Cardiac muscle cell (in vitro differentiated cells and primary cell): ENCODE results near the gene PRKAR1B. TPM values are rescaled to one million over a fixed set of nuclear protein-coding genes. Genes with fewer than 3 reads are reported as not detected.
A peak's percentile ranks its signal among the peaks of the same experiment; 100 is the strongest.

Experiments
- DNase-seq, 2 donors: peaks; one replicate each; pipeline versions ENCODE4 v3.0.0 to v3.0.0-alpha.2; 2010 to 2017; ENCODE audit warnings: low read depth in 1 of 2, low spot score in 1 of 2
- H3K27ac ChIP-seq: fragments of 200-600 bp; sonication (generic); 2 replicates; pipeline ENCODE4 v1.5.1; 2016
- H3K27me3 ChIP-seq: fragments of 200-600 bp; sonication (generic); 2 replicates; pipeline ENCODE4 v1.6.0; 2016; ENCODE audit warnings: control low read depth
- H3K36me3 ChIP-seq: fragments of 200-600 bp; sonication (generic); 2 replicates; pipeline ENCODE4 v1.5.1; 2016; ENCODE audit warnings: control low read depth
- H3K4me1 ChIP-seq: fragments of 200-600 bp; sonication (generic); 2 replicates; pipeline ENCODE4 v1.8.1; 2017; ENCODE audit warnings: low read depth, mild to moderate bottlenecking, mixed run types
- H3K4me3 ChIP-seq: fragments of 200-600 bp; sonication (generic); 2 replicates; pipeline ENCODE4 v1.5.1; 2016; ENCODE audit warnings: mild to moderate bottlenecking
- H3K9me3 ChIP-seq: fragments of 200-600 bp; sonication (generic); 2 replicates; pipeline ENCODE4 v1.5.1; 2017; ENCODE audit warnings: low read depth, mild to moderate bottlenecking, control low read depth
- CTCF ChIP-seq: IDR thresholded peaks from 2 replicates; pipeline ENCODE4 v1.5.1; 2012; ENCODE audit warnings: low read depth, mild to moderate bottlenecking, low read length
- polyA plus RNA-seq: library from polyadenylated mRNA; unstranded; fragments of >200 nt; fragmentation: Nextera tagmentation; extraction: Ambion mirVana; gene quantifications from 2 replicates; pipeline ENCODE4 v1.2.1, GENCODE V29; 2016
- total RNA-seq: library from RNA; depleted of rRNA; stranded (reverse); fragments of >200 nt; gene quantifications from 2 replicates; pipeline ENCODE4 v1.2.3, GENCODE V29; 2016

Gene PRKAR1B
- total and polyA plus RNA-seq, 2 experiments from 2014 or later = 32.8 to 40.2 TPM

- Histone ChIP-seq H3K27ac (no peak overlapping the region), H3K9me3 (no peaks in the 10 kb centered on the region), H3K4me1 (peaks cover 13% of the 10 kb centered on the region), H3K27me3 (peaks cover 44% of the 10 kb centered on the region), H3K4me3 (peak overlapping the region; percentile 31), H3K36me3 (no peaks in the 10 kb centered on the region)
- peak; percentile 34 for TF ChIP-seq CTCF
- DNase-seq = peak in 1 of 2 donors; percentile 53
Measured at GRCh38 chr7:520503-521161, 206.4 kb downstream of the PRKAR1B start.

- TF ChIP-seq CTCF = no peak
- Histone ChIP-seq H3K27me3 (peaks cover 46% of the 10 kb centered on the region), H3K4me3 (peak within 1 kb of the TSS; percentile 55), H3K9me3 (no peaks in the 10 kb centered on the region), H3K27ac (peak within 1 kb of the TSS; percentile 8), H3K4me1 (peaks cover 19% of the 10 kb centered on the region), H3K36me3 (no peaks in the 10 kb centered on the region)
- DNase-seq = peak; percentile 74 to 75
Measured at GRCh38 chr7:519484-520390, 207.3 kb downstream of the PRKAR1B start, which contains the start of gene PDGFA. Gene PDGFA, minus strand, starts transcription at chr7:519846. Its CDS starts 845 bp downstream, at chr7:519001.

- DNase-seq = peak; percentile 88
- H3K36me3 ChIP-seq = no peaks in the 10 kb centered on the region
- H3K4me3 ChIP-seq = peak overlapping the region; percentile 55
- no peaks in the 10 kb centered on the region for H3K9me3 ChIP-seq
- peaks cover 19% of the 10 kb centered on the region for H3K4me1 ChIP-seq
- H3K27ac ChIP-seq = peak overlapping the region; percentile 8
- TF ChIP-seq CTCF = no peak
- peaks cover 46% of the 10 kb centered on the region for H3K27me3 ChIP-seq
Measured at GRCh38 chr7:518630-519483, 208.2 kb downstream of the PRKAR1B start.

- no peak for TF ChIP-seq CTCF
- Histone ChIP-seq H3K4me3 (peak overlapping the region; percentile 55), H3K9me3 (no peaks in the 10 kb centered on the region), H3K4me1 (peaks cover 19% of the 10 kb centered on the region), H3K36me3 (no peaks in the 10 kb centered on the region), H3K27me3 (peaks cover 38% of the 10 kb centered on the region), H3K27ac (no peak overlapping the region)
- peak; percentile 63 to 83 for DNase-seq
Measured at GRCh38 chr7:517774-518629, 209.1 kb downstream of the PRKAR1B start.
